Psoas muscle (tissue), 8 donors: ENCODE data around the gene ERCC2. TPM values are rescaled to one million over a fixed set of nuclear protein-coding genes. Genes with fewer than 3 reads are reported as not detected.
A peak's percentile ranks its signal among the peaks of the same experiment; 100 is the strongest.

ENCODE experiments used
- ATAC-seq, 4 donors: fragments of 200-7000 bp; cut with Tn5 transposase; one replicate each; pipeline ENCODE4 v1.9.1; 2020; ENCODE audit warnings: moderate library complexity in 3 of 4, mild to moderate bottlenecking in 2 of 4
- DNase-seq, 2 donors: peaks; one replicate each; pipeline ENCODE4 v3.0.0-alpha.2; 2020
- H3K27ac ChIP-seq: fragments of 200-600 bp; one replicate; pipeline ENCODE4 v1.8.0; 2022
- H3K27me3 ChIP-seq, 3 donors: fragments of 200-600 bp in 1 of 3; one replicate each; pipeline versions ENCODE4 v1.6.1 to v1.8.0; 2013 to 2022; ENCODE audit warnings: low read length in 2 of 3, mild to moderate bottlenecking in 2 of 3, moderate library complexity in 1 of 3; ENCODE audit not compliant: insufficient read depth in 3 of 3
- H3K36me3 ChIP-seq, 2 donors: fragments of 200-600 bp in 1 of 2; one replicate each; pipeline versions ENCODE4 v1.6.1 to v1.8.0; 2013 to 2022; ENCODE audit warnings: low read depth in 1 of 2, mild to moderate bottlenecking in 1 of 2, moderate library complexity in 1 of 2; ENCODE audit not compliant: insufficient read depth in 1 of 2
- H3K4me1 ChIP-seq: fragments of 200-600 bp; one replicate; pipeline ENCODE4 v1.8.0; 2022
- H3K4me3 ChIP-seq: fragments of 200-600 bp; one replicate; pipeline ENCODE4 v1.8.0; 2022; ENCODE audit warnings: mild to moderate bottlenecking
- H3K9me3 ChIP-seq: fragments of 200-600 bp; one replicate; pipeline ENCODE4 v1.8.0; 2022
- WGBS, 3 donors: extraction: QIAGEN DNeasy Blood & Tissue Kit; methylation state at CpG; one replicate each; pipeline versions ENCODE4 v1.1.6 to v1.1.7; 2013; 5-methylcytosine and 5-hydroxymethylcytosine counted together
- intact Hi-C, 2 donors: fragments of 100-400 bp; cut with DNase I; formaldehyde crosslinking; loops; one replicate each; pipeline versions ENCODE4 v1.11.0 to v1.14.2; 2022
- polyA plus RNA-seq, 3 donors: library from polyadenylated mRNA; stranded (reverse); fragments of 200-250 nt; gene quantifications; one replicate each; pipeline ENCODE4 v1.2.3, GENCODE V29; 2013
- total RNA-seq, 4 donors: library from RNA; stranded (reverse); fragmentation: NEBNext Ultra II Directional in 2 of 4; extraction: Animal tissue kit (Norgen Biotek cat#: 25700) in 2 of 4; gene quantifications; one replicate each; pipeline versions ENCODE4 v1.2.1 to v1.2.4, GENCODE V29; 2021 to 2023
- TF ChIP-seq, protein P1 (sequence below): fragments of 200-600 bp; IDR thresholded peaks from one replicate; pipeline ENCODE4 v1.8.0; 2022; ENCODE audit warnings: antibody characterized with exemption
- donor health status: healthy with polysubstance abuse.
- donor health status: DM: no; HTN: no; CAD: no; lungs with moderate emphysema.
- donor health status: Bipolar disorder and iron deficiency.
- donor health status: healthy.
- donor health status: DM: yes; HTN: yes; CAD: no.
- donor health status: DM: no; HTN: no; CAD: no.
- donor health status: DM: no; HTN: no; CAD: no.
- donor health status: DM: yes; HTN: yes; CAD: no.

The ERCC2 gene
- total and polyA plus RNA-seq, 7 donors, result 5.0 to 16.4 (median 9.3) TPM

DNA sequence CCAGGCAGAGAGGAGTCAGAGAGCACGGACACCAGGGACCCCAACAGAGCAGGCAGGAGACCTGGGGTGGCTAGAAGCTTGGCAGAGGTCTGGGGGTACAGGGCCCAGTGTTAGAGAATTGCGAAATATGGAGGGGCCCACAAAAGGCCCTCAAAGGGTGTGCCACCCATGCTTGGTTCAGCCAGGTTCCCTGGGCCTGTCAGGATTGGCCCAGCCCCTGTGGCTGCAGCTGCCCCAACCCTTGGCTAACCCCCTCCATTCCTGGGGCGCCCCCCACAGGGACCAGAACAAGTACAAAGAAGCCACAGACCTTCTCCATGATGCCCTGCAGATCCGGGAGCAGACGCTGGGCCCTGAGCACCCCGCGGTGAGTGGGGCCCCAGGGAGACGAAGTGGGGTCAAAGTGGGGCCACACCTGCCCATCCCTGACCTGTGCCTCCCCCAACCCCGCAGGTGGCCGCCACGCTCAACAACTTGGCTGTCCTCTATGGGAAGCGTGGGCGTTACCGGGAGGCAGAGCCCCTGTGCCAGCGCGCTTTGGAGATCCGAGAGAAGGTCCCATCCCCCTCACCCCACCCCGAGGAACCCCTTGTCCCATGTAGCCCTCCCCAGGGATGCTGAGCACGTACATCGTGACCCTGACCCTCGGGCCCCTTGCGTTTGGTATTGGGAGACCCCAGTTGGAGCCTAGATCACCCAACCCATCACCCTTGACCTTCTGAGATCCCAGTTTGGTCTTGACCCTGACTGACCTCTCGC, 21.8 kb downstream of the ERCC2 start:
- Histone ChIP-seq H3K36me3 (peaks cover 2 to 23% of the 10 kb centered on the region in 2 donors), H3K27me3 (peaks cover 0 to 5% (median 5%) of the 10 kb centered on the region in 3 donors), H3K4me1 (no peaks in the 10 kb centered on the region), H3K27ac (no peak overlapping the region), H3K9me3 (no peaks in the 10 kb centered on the region), H3K4me3 (no peak overlapping the region)
- WGBS, 3 donors, result 69 to 71% (median 71%) methylated on average over 20 to 23 of the region's 23 CpGs
- intact Hi-C loops, result no loop called here
- DNase-seq (no peak), ATAC-seq (no peak)
- TF ChIP-seq, protein P1, sequence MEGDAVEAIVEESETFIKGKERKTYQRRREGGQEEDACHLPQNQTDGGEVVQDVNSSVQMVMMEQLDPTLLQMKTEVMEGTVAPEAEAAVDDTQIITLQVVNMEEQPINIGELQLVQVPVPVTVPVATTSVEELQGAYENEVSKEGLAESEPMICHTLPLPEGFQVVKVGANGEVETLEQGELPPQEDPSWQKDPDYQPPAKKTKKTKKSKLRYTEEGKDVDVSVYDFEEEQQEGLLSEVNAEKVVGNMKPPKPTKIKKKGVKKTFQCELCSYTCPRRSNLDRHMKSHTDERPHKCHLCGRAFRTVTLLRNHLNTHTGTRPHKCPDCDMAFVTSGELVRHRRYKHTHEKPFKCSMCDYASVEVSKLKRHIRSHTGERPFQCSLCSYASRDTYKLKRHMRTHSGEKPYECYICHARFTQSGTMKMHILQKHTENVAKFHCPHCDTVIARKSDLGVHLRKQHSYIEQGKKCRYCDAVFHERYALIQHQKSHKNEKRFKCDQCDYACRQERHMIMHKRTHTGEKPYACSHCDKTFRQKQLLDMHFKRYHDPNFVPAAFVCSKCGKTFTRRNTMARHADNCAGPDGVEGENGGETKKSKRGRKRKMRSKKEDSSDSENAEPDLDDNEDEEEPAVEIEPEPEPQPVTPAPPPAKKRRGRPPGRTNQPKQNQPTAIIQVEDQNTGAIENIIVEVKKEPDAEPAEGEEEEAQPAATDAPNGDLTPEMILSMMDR, result no peak

DNA sequence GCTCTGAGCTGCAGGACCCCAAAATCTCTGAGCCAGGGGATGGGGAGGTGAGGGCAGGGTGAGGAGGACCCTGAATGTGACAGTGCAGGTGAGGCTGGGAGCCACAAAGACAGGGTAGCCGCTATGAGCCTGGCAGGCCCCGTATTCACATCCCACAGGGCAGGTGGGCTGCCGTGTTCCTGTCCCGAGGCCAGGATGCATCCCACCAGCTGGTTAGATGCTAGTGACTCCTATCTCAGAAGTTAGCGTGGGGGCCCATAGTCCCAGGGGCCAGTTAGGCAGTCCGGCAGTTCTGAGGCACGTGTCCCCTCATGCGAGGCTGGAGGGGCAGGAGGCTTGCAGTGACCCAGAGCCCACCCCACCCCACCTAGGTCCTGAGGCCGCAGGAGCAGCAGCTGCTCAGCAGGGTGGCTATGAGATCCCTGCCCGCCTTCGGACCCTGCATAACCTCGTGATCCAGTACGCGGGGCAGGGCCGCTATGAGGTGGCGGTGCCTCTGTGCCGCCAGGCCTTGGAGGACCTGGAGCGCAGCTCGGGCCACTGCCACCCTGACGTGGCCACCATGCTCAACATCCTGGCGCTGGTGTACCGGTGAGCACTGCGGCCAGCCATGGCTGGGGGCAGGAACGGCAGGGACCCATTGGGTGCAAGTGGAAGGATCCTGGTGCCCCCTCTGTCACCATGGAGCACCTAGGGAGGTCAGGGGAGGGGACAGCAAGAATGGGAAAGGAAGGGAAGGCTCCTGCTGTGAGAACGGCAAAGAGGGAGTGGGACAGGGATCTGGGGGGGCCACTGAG, 22.6 kb downstream of the ERCC2 start:
- Histone ChIP-seq H3K27ac (no peak overlapping the region), H3K36me3 (peaks cover 2 to 16% of the 10 kb centered on the region in 2 donors), H3K4me1 (no peaks in the 10 kb centered on the region), H3K4me3 (no peak overlapping the region), H3K9me3 (no peaks in the 10 kb centered on the region), H3K27me3 (peaks cover 0 to 5% (median 5%) of the 10 kb centered on the region in 3 donors)
- intact Hi-C loops, result no loop called here
- 55 to 58% (median 56%) methylated on average over 25 of the region's 25 CpGs for WGBS, 3 donors
- DNase-seq (no peak), ATAC-seq (no peak)
- TF ChIP-seq, protein P1, result no peak

GRCh38 chr19:45346449-45346848, 23.9 kb downstream of the ERCC2 start:
- Histone ChIP-seq H3K4me3 (no peak overlapping the region), H3K4me1 (no peaks in the 10 kb centered on the region), H3K36me3 (peaks cover 2 to 5% of the 10 kb centered on the region in 2 donors), H3K9me3 (no peaks in the 10 kb centered on the region), H3K27ac (no peak overlapping the region), H3K27me3 (peaks cover 0 to 7% (median 7%) of the 10 kb centered on the region in 3 donors)
- TF ChIP-seq, protein P1, result no peak
- intact Hi-C loops, result no loop called here
- 20 to 32% (median 25%) methylated on average over 13 to 27 of the region's 27 CpGs for WGBS, 3 donors
- ATAC-seq (peak; percentile 20 to 63 (median 47)), DNase-seq (no peak)

- no peaks in the 10 kb centered on the region for H3K4me1 ChIP-seq
- H3K27me3 ChIP-seq, result peaks cover 0 to 17% (median 12%) of the 10 kb centered on the region in 3 donors
- H3K4me3 ChIP-seq, result no peak overlapping the region
- TF ChIP-seq, protein P1, result no peak
- intact Hi-C loops, result no loop called here
- WGBS, 3 donors, result 77 to 86% (median 81%) methylated on average over 15 of the region's 15 CpGs
- ATAC-seq (no peak), DNase-seq (no peak)
- H3K9me3 ChIP-seq, result no peaks in the 10 kb centered on the region
- no peaks in the 10 kb centered on the region for H3K36me3 ChIP-seq
- no peak overlapping the region for H3K27ac ChIP-seq
Measured at GRCh38 chr19:45345506-45345860, 24.9 kb downstream of the ERCC2 start.
